Liver (tissue), 9 donors: ENCODE measurements around the gene NIBAN1. TPM values are rescaled to one million over a fixed set of nuclear protein-coding genes. Genes with fewer than 3 reads are reported as not detected.

ENCODE experiments used
- DNase-seq: peaks from one replicate; pipeline ENCODE4 v3.0.0-alpha.2; 2017; ENCODE audit warnings: low spot score
- H3K27ac ChIP-seq, 2 donors: one replicate each; pipeline ENCODE4 v1.7.0; 2013; ENCODE audit warnings: inconsistent platforms in 2 of 2, low read length in 2 of 2, control low read depth in 1 of 2, low read depth in 1 of 2, mild to moderate bottlenecking in 1 of 2
- H3K27me3 ChIP-seq, 4 donors: one replicate each; pipeline versions ENCODE4 v1.6.1 to v1.7.0; 2013; ENCODE audit warnings: low read length in 3 of 4, inconsistent platforms in 1 of 4, mild to moderate bottlenecking in 1 of 4, moderate library complexity in 1 of 4; ENCODE audit not compliant: control insufficient read depth in 4 of 4, insufficient read depth in 4 of 4
- H3K36me3 ChIP-seq, 4 donors: one replicate each; pipeline versions ENCODE4 v1.6.1 to v1.7.0; 2013; ENCODE audit warnings: low read length in 3 of 4, mild to moderate bottlenecking in 3 of 4, low read depth in 1 of 4, moderate library complexity in 1 of 4; ENCODE audit not compliant: control insufficient read depth in 4 of 4, insufficient read depth in 3 of 4
- H3K4me1 ChIP-seq, 4 donors: one replicate each; pipeline versions ENCODE4 v1.6.1 to v1.7.0; 2013; ENCODE audit warnings: low read length in 3 of 4, mild to moderate bottlenecking in 3 of 4, moderate library complexity in 1 of 4; ENCODE audit not compliant: control insufficient read depth in 4 of 4, insufficient read depth in 4 of 4
- H3K4me3 ChIP-seq, 3 donors: one replicate each; pipeline versions ENCODE4 v1.6.1 to v1.7.0; 2013; ENCODE audit warnings: low read length in 3 of 3, control low read depth in 1 of 3, low read depth in 1 of 3, mild to moderate bottlenecking in 1 of 3
- H3K9ac ChIP-seq, 2 donors: one replicate each; pipeline ENCODE4 v1.7.0; 2013; ENCODE audit warnings: low read length in 2 of 2, mild to moderate bottlenecking in 2 of 2, moderate library complexity in 2 of 2, control low read depth in 1 of 2, low read depth in 1 of 2
- H3K9me3 ChIP-seq, 4 donors: one replicate each; pipeline versions ENCODE4 v1.6.1 to v1.7.0; 2013; ENCODE audit warnings: low read length in 3 of 4; ENCODE audit not compliant: control insufficient read depth in 4 of 4
- EGR1 ChIP-seq, 2 donors: IDR thresholded peaks; 2 replicates each; pipeline ENCODE4 v1.6.1; 2016 to 2018; ENCODE audit warnings: antibody characterized with exemption in 2 of 2, low read depth in 2 of 2
- FOXA1 ChIP-seq: IDR thresholded peaks from 2 replicates; pipeline ENCODE4 v1.6.1; 2016; ENCODE audit warnings: antibody characterized with exemption
- FOXA2 ChIP-seq: IDR thresholded peaks from 2 replicates; pipeline ENCODE4 v1.6.1; 2016; ENCODE audit warnings: antibody characterized with exemption
- GABPA ChIP-seq, 2 donors: IDR thresholded peaks in 1 of 2; conservative IDR thresholded peaks in 1 of 2; 2 replicates each; pipeline ENCODE4 v1.6.1; 2016; ENCODE audit warnings: antibody characterized with exemption in 2 of 2, mild to moderate bottlenecking in 1 of 2, moderate library complexity in 1 of 2
- HNF4A ChIP-seq, 2 donors: conservative IDR thresholded peaks; 2 replicates each; pipeline ENCODE4 v1.6.1; 2016; ENCODE audit warnings: antibody characterized with exemption in 2 of 2, mild to moderate bottlenecking in 2 of 2
- HNF4G ChIP-seq: IDR thresholded peaks from 2 replicates; pipeline ENCODE4 v1.6.1; 2016; ENCODE audit warnings: antibody characterized with exemption
- JUND ChIP-seq, 2 donors: IDR thresholded peaks; 2 replicates each; pipeline ENCODE4 v1.6.1; 2016; ENCODE audit warnings: antibody characterized with exemption in 2 of 2
- MAX ChIP-seq: IDR thresholded peaks from 2 replicates; pipeline ENCODE4 v1.6.1; 2016; ENCODE audit warnings: antibody characterized with exemption
- NR2F2 ChIP-seq: IDR thresholded peaks from 2 replicates; pipeline ENCODE4 v1.6.1; 2016; ENCODE audit warnings: antibody characterized with exemption
- RAD21 ChIP-seq, 2 donors: IDR thresholded peaks; 2 replicates each; pipeline ENCODE4 v1.6.1; 2016; ENCODE audit warnings: antibody characterized with exemption in 2 of 2, mild to moderate bottlenecking in 2 of 2
- RXRA ChIP-seq, 2 donors: IDR thresholded peaks; 2 replicates each; pipeline ENCODE4 v1.6.1; 2017 to 2018; ENCODE audit warnings: antibody characterized with exemption in 2 of 2, mild to moderate bottlenecking in 1 of 2
- SP1 ChIP-seq: IDR thresholded peaks from 2 replicates; pipeline ENCODE4 v1.6.1; 2018; ENCODE audit warnings: antibody characterized with exemption, mild to moderate bottlenecking
- TAF1 ChIP-seq: conservative IDR thresholded peaks from 2 replicates; pipeline ENCODE4 v1.6.1; 2016; ENCODE audit warnings: antibody characterized with exemption, mild to moderate bottlenecking
- YY1 ChIP-seq: IDR thresholded peaks from 2 replicates; pipeline ENCODE4 v1.6.1; 2016; ENCODE audit warnings: antibody characterized with exemption, mild to moderate bottlenecking
- ZBTB33 ChIP-seq: IDR thresholded peaks from 2 replicates; pipeline ENCODE4 v1.6.1; 2016; ENCODE audit warnings: antibody characterized with exemption
- WGBS: extraction: QIAGEN DNeasy Blood & Tissue Kit; methylation state at CpG from one replicate; pipeline ENCODE4 v1.1.7; 2013; 5-methylcytosine and 5-hydroxymethylcytosine counted together
- polyA plus RNA-seq, 2 donors: library from polyadenylated mRNA; stranded (reverse) in 1 of 2; unstranded in 1 of 2; fragments of 200-250 nt in 1 of 2; fragments of >200 nt in 1 of 2; fragmentation: Nextera tagmentation in 1 of 2; extraction: Ambion mirVana in 1 of 2; gene quantifications; one replicate each; pipeline versions ENCODE4 v1.2.1 to v1.2.3, GENCODE V29; 2013 to 2015
- total RNA-seq, 2 donors: library from RNA; depleted of rRNA; stranded (reverse); fragments of >200 nt; gene quantifications; one replicate each; pipeline ENCODE4 v1.2.3, GENCODE V29; 2014
- TF ChIP-seq, protein P1 (sequence below): fragments of 150-350 bp; IDR thresholded peaks from 2 replicates; pipeline ENCODE4 v1.5.1; 2017; ENCODE audit warnings: improper control_type of control experiment, low read depth, low read length; ENCODE audit not compliant: missing input control
- TF ChIP-seq, protein P2 (sequence below): IDR thresholded peaks from 2 replicates; pipeline ENCODE4 v1.6.1; 2016; ENCODE audit warnings: antibody characterized with exemption, mild to moderate bottlenecking
- TF ChIP-seq, protein P3 (sequence below): IDR thresholded peaks from 2 replicates; pipeline ENCODE4 v1.6.1; 2016; ENCODE audit warnings: antibody characterized with exemption
- donor health status: healthy.
- donor health status: healthy.
- donor health status: healthy.
- donor health status: healthy.
- donor health status: healthy.

Gene NIBAN1
- total and polyA plus RNA-seq, 4 donors: 0.50 to 5.5 (median 2.8) TPM

- 95% methylated on average over 7 of the region's 7 CpGs for WGBS
- no peak for TF ChIP-seq MAX
- TF ChIP-seq EGR1 (IDR thresholded peaks at IDR 0.05; ENCODE audit: low read depth in 2 of 2): no peak
- TF ChIP-seq SP1: no peak
- TF ChIP-seq, protein P1, sequence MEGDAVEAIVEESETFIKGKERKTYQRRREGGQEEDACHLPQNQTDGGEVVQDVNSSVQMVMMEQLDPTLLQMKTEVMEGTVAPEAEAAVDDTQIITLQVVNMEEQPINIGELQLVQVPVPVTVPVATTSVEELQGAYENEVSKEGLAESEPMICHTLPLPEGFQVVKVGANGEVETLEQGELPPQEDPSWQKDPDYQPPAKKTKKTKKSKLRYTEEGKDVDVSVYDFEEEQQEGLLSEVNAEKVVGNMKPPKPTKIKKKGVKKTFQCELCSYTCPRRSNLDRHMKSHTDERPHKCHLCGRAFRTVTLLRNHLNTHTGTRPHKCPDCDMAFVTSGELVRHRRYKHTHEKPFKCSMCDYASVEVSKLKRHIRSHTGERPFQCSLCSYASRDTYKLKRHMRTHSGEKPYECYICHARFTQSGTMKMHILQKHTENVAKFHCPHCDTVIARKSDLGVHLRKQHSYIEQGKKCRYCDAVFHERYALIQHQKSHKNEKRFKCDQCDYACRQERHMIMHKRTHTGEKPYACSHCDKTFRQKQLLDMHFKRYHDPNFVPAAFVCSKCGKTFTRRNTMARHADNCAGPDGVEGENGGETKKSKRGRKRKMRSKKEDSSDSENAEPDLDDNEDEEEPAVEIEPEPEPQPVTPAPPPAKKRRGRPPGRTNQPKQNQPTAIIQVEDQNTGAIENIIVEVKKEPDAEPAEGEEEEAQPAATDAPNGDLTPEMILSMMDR: no peak
- TF ChIP-seq TAF1: no peak
- TF ChIP-seq FOXA2: no peak
- no peak for TF ChIP-seq HNF4A (conservative IDR thresholded peaks at IDR 0.05)
- no peak for TF ChIP-seq JUND (IDR thresholded peaks at IDR 0.05)
- no peak for TF ChIP-seq RAD21 (IDR thresholded peaks at IDR 0.05)
- TF ChIP-seq ZBTB33: no peak
- TF ChIP-seq, protein P2, sequence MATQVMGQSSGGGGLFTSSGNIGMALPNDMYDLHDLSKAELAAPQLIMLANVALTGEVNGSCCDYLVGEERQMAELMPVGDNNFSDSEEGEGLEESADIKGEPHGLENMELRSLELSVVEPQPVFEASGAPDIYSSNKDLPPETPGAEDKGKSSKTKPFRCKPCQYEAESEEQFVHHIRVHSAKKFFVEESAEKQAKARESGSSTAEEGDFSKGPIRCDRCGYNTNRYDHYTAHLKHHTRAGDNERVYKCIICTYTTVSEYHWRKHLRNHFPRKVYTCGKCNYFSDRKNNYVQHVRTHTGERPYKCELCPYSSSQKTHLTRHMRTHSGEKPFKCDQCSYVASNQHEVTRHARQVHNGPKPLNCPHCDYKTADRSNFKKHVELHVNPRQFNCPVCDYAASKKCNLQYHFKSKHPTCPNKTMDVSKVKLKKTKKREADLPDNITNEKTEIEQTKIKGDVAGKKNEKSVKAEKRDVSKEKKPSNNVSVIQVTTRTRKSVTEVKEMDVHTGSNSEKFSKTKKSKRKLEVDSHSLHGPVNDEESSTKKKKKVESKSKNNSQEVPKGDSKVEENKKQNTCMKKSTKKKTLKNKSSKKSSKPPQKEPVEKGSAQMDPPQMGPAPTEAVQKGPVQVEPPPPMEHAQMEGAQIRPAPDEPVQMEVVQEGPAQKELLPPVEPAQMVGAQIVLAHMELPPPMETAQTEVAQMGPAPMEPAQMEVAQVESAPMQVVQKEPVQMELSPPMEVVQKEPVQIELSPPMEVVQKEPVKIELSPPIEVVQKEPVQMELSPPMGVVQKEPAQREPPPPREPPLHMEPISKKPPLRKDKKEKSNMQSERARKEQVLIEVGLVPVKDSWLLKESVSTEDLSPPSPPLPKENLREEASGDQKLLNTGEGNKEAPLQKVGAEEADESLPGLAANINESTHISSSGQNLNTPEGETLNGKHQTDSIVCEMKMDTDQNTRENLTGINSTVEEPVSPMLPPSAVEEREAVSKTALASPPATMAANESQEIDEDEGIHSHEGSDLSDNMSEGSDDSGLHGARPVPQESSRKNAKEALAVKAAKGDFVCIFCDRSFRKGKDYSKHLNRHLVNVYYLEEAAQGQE: no peak
- no peak for TF ChIP-seq GABPA (IDR thresholded peaks at IDR 0.05 in 1 of 2, conservative IDR thresholded peaks at IDR 0.05 in 1 of 2)
- TF ChIP-seq, protein P3, sequence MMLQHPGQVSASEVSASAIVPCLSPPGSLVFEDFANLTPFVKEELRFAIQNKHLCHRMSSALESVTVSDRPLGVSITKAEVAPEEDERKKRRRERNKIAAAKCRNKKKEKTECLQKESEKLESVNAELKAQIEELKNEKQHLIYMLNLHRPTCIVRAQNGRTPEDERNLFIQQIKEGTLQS: no peak
- TF ChIP-seq HNF4G: no peak
- TF ChIP-seq RXRA (IDR thresholded peaks at IDR 0.05): no peak
- no peak for TF ChIP-seq NR2F2
- TF ChIP-seq FOXA1: no peak
- TF ChIP-seq YY1: no peak
- H3K27ac ChIP-seq: no peak overlapping the region
- no peaks in the 10 kb centered on the region for H3K27me3 ChIP-seq
- no peaks in the 10 kb centered on the region for H3K36me3 ChIP-seq
- no peak overlapping the region for H3K9ac ChIP-seq
- DNase-seq: no peak
- no peaks in the 10 kb centered on the region for H3K9me3 ChIP-seq
- H3K4me1 ChIP-seq: no peaks in the 10 kb centered on the region
- H3K4me3 ChIP-seq: no peak overlapping the region
Measured at GRCh38 chr1:184932319-184932718, 42.0 kb downstream of the NIBAN1 start.

DNA sequence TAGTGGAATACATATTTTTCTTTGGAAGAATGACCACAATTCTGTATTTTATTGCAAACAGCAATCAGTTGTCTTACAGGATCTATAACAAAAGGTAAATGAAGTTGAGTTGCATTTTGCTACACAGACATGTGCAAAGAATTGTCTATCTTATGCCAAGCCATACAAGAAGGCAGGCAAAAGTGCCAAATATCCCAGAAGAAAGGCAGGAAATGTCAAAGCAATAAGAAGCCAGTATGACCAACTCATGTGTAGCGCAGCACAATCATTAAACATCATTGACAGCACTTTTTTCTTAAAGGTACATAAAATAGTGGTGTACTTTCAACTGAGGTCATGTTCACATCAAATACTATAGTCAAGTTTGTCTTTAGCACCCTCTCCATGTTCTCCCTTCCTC, 42.7 kb downstream of the NIBAN1 start:
- H3K9me3 ChIP-seq: no peaks in the 10 kb centered on the region
- no peaks in the 10 kb centered on the region for H3K4me1 ChIP-seq
- H3K4me3 ChIP-seq: no peak overlapping the region
- no peak overlapping the region for H3K27ac ChIP-seq
- no peaks in the 10 kb centered on the region for H3K27me3 ChIP-seq
- 85% methylated on average over 1 of the region's 1 CpG for WGBS
- H3K9ac ChIP-seq: no peak overlapping the region
- no peaks in the 10 kb centered on the region for H3K36me3 ChIP-seq
- no peak for DNase-seq
- TF ChIP-seq, protein P2: no peak
- no peak for TF ChIP-seq RXRA (IDR thresholded peaks at IDR 0.05)
- no peak for TF ChIP-seq HNF4A (conservative IDR thresholded peaks at IDR 0.05)
- no peak for TF ChIP-seq GABPA (IDR thresholded peaks at IDR 0.05 in 1 of 2, conservative IDR thresholded peaks at IDR 0.05 in 1 of 2)
- no peak for TF ChIP-seq JUND (IDR thresholded peaks at IDR 0.05)
- TF ChIP-seq RAD21 (IDR thresholded peaks at IDR 0.05): no peak
- TF ChIP-seq NR2F2: no peak
- TF ChIP-seq HNF4G: no peak
- TF ChIP-seq SP1: no peak
- no peak for TF ChIP-seq FOXA2
- TF ChIP-seq YY1: no peak
- no peak for TF ChIP-seq TAF1
- TF ChIP-seq ZBTB33: no peak
- no peak for TF ChIP-seq EGR1 (IDR thresholded peaks at IDR 0.05; ENCODE audit: low read depth in 2 of 2)
